ENCODE measurements around the gene TMOD2.
"Not testable (repeated sequence)": the region's sequence is repeated elsewhere in the genome, so short reads cannot be mapped to it uniquely, and the experiment has no call there.

TMOD2 gene

DNA sequence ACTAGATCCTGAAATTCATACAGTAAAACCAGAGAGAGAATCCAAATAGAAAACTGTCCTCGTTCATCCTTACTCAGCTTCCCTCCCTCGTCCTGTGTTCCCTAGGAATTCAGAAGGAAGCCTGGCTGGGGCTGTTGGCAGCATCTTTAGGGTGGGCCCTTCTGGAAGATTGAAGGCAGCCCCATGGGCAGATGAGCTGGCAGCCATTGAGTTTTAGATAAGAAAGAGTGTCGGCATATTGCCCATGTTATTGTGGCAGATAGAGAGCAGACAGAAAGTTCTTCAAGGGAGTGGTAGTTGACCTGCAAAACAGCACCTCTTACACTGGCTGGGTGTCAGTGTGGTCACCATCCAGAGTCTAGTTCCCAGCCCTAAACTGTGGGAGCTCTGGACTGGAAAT is 23.5 kb downstream of the TMOD2 start:
- no peak for DNase-seq (ENCODE audit: low read depth, low spot score)

DNA sequence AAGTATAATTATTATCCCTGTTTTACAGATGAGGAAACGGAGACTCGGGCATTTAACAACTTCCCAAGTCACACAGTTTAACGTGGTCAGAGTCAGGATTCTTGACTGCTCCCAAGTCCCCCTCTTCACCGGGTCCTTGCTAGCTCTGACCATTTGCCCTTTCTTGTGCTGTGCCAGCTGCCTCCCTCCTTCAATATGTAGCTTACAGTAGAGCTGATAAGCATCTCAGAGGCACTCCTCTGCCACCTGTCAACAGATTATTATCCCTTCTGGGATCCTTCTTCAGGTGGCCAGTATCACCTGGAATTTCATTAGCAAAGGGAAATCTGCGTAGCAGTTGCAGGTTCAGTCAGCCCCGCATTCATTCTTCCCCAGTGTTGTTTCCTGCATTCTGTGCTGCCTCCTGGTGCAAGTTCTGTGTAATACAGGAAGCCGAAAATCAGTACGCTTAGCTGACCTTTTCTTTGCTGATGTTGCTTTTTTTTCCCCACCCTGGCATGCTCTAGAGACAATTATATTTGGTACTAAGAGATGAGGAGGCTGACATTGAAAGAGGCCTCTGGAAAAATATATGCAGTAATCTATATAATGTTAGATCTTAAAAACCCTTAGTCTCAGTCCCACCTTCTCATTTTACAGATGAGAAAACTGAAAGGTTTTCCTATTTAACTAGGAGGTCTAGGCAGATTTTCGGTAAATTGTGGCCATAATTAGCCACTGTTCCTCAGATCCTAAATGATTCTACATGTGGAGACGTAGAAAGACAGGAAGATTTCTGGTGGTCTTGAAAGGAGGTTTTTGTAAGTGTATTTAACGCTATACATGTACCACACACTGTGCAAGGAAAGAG is 24.8 kb downstream of the TMOD2 start:
- DNase-seq (ENCODE audit: low read depth, low spot score): peak; percentile 65

DNA sequence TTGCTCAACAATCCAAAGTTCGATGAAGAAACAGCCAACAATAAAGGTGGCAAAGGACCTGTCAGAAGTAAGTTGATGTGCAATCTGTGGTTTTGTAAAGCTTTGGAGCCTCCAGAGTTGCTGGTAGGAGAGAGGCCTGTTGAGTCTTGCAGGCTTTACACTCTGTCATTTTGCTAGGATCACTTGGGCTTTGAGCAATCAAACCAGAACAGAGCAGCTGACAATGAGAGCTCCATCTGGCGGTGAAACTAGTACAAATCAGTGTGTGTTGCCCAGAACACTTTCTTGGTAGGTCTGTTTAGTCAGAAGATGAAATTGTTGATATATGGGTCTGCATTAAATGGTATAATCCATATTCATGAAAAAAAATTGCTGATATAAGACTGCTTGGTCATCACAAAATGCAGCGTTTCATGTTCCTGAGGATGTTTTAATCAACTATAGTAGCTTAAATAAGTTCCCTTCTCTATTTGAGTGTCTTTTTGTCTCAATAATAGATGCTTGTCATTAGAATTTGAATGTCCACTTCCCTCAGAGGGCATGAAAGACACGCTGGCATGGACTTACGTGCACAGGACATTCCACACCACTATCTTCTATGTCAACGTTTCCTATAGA is 25.7 kb downstream of the TMOD2 start:
- DNase-seq (ENCODE audit: low read depth, low spot score): peak; percentile 87

DNA sequence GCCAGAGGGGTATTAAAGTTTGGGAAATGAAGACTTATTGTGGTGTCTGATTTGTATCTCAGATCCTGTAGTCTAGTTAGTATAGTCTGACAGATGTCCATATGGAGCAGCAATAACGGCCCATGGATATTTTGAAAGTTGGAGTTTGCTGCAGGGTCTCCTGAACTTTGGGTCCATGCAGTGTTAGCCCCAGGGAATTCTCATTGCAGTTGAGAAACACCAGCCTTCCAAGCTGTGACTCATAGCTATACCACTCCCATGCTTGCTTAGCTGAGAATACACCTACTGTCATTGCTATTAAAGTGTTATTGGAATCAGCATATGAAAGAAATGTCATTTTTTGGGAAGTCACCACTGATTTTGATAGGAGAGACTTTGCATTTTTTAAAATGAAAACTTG is 29.2 kb downstream of the TMOD2 start:
- no peak for DNase-seq (ENCODE audit: low read depth, low spot score)

DNA sequence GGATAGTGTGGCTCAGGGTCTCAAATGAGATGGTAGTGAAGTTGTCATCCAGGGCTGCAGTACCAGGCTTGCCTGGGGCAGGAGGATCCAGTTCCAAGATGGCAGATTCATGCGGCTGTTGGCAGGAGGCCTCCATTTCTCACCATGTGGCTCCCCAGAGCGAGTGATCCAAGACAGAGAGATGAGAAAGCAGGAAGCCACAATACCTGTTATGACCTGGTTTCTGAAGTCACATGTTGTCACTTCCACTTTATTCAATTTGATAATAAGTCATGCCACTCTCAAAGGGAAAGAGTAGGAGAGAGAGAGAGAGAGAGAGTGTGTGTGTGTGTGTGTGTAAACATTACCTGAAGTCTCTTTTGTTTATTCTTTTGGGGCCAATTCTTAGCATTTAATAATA is 30.1 kb downstream of the TMOD2 start:
- no peak for DNase-seq (ENCODE audit: low read depth, low spot score)

DNA sequence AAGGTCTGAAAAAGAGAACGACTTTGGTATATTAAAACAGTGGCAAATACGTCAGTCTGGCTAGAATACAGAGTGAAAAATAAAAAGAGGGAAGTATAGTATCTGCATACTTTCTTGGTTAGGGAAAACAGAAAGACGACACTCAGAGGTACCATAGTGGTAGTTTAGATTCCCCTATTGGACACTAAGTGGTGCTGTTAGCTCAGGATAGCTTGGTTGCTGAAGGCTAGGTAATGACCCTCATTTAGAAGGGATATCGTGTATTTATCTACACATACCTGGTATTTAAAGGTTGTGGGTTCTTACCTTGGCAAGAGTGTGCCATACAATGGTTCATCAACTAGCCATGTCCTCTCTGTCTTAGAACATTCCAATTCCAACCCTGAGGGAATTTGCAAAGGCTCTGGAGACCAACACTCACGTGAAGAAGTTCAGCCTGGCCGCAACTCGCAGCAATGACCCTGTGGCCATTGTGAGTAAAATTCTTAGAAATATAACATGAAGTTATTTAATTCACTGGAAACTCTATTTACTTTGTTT is 31.0 kb downstream of the TMOD2 start:
- DNase-seq (ENCODE audit: low read depth, low spot score): no peak

DNA sequence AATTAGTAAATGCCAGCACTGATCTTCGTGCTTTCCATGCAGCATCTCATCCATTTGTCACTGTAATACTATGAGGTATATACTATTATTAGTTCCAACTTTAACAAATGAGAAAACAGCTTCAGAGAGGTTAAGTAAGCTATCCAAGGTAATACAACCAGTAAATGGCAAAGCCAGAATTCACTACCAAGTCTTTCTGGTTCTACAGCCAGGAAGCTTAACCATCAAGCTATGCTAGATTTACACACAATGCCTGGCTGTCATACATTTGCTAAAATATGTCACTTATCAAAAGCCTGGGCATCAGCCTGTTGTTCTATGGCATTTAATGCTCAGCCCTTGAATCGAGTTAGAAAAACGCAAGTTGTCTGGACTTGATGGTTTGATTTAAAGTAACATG is 32.6 kb downstream of the TMOD2 start:
- DNase-seq (ENCODE audit: low read depth, low spot score): no peak

DNA sequence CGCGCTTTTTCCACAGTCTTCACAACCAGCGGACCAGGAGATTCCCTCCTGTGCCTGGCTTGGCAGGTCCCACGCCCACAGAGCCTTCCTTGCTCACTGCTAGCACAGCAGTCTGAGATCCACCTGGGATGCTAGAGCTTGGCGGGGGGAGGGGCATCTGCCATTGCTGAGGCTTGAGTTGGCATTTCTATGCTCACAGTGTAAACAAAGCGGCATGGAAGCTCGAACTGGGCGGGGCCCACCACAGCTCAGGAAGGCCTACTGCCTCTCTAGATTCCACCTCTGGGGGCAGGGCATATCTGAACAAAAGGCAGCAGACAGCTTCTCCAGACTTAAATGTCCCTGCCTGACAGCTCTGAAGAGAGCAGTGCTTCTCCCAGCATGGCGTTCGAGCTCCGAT is 35.7 kb downstream of the TMOD2 start:
- DNase-seq (ENCODE audit: low read depth, low spot score): not testable (repeated sequence)

DNA sequence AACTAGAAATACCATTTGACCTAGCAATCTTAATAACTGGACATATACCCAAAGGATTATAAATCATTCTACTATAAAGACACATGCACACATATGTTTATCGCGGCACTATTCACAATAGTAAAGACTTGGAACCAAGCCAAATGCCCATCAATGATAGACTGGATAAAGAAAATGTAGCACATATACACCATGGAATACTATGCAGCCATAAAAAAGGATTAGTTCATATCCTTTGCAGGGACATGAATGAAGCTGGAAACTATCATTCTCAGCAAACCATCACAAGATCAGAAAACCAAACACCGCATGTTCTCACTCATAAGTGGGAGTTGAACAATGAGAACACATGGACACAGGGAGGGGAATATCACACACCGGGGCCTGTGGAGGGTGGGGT is 41.1 kb downstream of the TMOD2 start:
- DNase-seq (ENCODE audit: low read depth, low spot score): not testable (repeated sequence)

DNA sequence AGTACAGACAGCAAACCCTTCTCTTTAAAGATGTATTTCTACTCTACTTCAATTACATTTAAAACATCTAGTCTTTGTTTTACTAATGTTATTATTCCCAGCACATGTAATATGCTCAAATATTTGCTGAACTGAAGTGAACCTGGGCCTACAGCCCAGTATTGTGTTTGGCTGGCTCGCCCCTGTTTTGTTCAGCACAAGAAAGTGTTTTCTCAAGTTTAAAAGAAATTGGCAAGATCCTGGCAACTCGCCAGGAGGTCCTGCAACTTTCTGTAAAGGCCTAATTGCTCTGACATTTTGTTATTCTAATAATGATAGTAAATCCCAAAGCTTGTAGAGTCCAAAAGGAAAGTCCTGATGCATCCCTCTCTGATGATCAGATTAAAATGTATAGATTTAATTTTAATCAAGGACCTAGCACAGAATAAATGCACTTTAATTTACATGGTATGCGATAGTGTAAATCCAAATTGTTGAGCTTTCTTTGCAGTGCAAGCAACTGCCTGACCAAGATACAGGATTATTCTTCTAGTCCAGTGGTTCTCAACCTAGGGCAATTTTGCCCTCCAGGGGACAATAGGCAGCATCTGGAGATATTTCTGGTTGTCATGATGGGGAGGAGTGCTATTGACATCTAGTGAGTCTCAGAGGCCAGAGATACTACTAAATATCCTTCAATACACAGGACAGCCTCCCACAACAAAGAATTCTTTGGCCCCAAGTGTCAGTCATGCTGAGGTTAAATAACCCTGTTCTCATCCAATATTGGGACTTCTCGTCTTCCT is 42.3 kb downstream of the TMOD2 start:
- DNase-seq (ENCODE audit: low read depth, low spot score): peak; percentile 88

DNA sequence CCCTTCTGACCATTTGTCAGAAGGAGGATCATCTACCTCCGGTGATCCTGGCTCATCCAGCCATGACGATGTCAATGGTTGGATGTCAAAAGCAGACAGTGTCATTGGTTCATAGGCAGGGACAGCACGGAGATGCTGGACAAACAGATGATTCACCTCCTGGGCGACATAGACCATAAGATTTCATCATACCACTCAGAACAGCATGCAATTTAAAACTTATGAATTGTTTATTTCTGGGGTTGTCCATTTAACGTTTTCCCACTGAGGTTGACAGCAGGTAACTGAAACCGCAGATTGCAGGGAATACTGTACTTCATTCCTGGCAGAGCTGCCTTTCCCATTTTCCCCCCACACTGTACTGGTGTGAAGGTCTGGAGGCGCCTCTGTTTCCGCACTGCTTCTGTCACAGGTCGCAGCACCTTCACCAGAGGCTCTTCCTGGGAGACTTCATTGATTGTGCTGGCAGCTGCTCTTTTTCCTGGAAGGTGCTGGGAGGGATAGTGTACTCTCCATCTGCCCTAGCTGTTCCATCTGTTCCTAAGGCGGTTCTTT is 45.5 kb downstream of the TMOD2 start:
- no peak for DNase-seq (ENCODE audit: low read depth, low spot score)

DNA sequence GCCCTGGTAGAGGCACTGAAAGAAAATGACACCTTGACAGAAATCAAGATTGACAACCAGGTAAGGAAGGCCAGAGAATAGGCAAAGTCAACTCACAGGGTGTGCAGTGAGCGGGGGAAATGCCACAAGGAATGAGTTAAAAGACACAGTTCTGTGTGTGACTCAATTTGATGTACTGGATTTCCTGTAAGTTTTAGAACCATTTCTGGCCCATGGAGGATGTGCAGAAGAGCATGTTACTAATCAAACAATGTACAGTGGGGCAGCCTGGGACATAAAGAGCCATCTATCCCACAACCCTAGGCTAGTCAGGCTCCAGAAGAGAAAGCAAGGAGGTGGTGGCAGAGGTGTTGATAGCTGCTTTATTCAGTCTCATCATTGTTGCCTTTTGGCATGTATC is 46.9 kb downstream of the TMOD2 start:
- no peak for DNase-seq (ENCODE audit: low read depth, low spot score)

DNA sequence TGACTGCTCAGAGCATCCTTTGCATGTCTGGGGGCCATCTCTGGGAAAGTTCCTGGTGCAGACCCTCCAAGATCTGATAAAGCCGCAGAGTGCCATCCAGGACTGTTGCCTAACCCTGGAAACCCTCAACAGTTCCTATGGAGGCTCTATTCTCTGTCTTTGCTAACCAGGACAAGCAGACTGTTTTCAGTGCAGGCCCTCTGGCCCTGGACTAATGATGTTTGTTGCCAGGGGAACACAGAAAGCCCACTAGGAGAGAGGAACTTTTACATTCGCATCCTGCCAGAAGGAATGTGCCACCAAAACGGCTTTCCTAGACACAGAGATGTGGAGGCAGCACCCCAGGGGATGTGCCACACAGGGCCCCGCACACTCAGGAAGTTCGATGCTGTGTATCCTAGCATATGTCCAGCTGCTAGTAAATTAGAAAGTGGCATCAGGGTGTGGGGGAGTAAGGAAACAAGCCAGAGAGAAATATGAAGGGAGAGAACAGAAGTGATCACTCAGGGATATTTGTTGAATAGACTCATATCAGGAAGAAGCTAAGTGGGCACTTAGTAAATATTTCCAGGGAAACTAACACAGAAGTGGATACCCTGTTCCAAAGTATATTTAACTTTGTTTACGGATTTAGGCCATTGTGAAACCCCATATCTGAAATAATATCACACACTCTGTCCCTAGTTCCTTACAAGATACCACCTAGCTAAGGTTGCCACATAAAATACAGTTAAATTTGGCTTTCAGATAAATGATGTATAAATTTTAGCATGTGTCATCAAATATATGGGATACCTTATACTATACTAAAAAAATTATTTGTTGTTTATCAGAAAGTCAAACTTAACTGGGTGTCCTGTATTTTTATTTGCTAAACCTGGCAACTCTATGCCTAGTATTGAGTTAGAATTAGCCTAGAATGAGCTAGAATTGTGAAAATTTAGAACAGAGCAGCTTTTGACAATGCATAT is 48.2 kb downstream of the TMOD2 start:
- no peak for DNase-seq (ENCODE audit: low read depth, low spot score)

DNA sequence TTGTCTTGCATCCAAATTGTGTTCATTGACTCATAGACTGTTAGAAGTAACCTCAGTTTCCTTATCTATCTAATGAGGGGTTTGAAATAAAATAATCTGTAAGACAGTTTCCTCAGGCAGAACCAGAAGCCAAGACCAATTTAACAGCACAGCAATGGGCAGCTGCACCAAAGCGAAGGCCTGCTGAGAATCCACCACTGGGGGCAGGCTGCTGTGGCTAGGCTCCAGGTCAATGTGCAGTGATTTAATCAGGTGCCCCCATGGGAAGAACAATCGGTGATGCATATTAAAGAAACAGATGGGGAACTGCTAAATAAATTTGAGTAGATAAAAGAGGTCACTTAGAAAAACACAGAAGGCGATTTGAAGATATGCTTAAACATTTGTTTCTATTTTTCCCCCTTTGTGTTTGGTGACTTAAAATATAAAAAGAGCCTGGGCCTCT is 50.0 kb downstream of the TMOD2 start:
- DNase-seq (ENCODE audit: low read depth, low spot score): peak; percentile 62

DNA sequence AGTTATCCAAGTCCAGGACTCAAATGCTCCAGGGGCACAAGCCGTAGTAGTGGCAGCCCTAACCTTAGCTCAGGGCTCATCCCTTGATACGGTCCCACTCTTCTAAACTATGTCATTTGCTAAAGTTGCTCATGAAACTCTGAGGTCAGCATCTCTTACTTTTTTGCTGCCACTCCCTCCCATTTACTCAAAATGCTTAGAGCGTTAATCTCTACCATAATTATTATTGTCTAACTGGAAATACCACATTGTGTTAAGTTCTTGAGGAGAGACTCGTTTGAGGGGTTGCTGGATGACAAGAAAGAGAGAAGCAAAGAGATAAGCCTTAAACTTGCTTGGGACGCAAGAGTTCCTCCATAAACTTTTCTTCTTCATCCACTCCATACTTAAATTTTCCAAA is 51.2 kb downstream of the TMOD2 start:
- DNase-seq (ENCODE audit: low read depth, low spot score): no peak

DNA sequence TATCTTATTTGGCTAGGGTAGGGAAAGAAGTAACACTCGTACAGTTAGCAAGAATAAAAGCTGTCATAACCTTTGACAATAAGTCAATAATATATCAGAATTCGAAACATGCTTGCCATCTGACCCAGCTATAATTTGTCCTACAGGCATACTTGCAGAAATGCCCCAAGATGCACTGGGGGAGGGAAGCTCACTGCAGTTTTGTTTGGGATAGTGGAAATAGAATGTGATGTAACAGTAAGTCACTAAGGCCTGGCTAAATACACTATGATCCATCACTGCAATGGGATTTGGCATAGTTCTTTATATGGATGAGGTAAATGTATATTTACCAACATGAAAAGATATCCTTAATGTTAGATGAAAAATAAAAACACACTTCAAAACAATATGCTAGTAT is 52.6 kb downstream of the TMOD2 start:
- no peak for DNase-seq (ENCODE audit: low read depth, low spot score)

DNA sequence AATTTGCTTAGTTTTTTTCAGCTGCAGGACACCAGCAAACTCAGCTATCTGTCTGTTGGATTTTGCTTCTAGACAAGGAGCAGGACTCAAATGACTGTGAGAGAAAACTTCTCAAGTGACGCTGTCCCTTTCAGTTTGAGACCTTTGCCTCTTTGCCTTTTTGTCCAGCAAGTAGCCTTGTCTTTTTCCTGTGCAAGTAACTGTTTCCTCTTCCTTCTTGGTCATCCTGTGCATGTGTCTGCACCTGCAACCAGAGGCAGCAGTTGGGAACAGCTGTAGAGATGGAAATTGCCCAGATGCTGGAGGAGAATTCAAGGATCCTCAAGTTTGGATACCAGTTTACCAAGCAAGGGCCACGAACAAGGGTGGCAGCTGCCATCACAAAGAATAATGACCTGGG is 54.7 kb downstream of the TMOD2 start:
- no peak for DNase-seq (ENCODE audit: low read depth, low spot score)

DNA sequence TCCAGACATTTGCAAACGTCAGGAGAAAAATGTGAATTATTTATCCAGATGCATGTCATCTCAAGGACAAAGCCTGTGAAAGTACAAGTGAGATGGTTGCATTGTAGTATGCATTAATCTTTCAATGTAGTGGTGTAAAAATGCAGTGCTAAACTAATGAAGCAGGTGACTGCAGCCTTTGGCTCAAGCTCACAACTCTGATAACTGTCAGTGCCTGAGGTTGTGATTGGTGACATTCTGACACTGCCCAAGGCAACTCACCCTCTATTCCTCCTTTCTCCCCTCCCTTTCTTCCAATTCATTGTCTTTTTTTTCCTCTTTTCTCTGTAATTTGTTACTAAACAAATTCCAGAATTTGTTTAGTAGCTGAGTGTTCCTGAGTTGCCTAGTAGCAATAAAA is 58.1 kb downstream of the TMOD2 start:
- DNase-seq (ENCODE audit: low read depth, low spot score): no peak

DNA sequence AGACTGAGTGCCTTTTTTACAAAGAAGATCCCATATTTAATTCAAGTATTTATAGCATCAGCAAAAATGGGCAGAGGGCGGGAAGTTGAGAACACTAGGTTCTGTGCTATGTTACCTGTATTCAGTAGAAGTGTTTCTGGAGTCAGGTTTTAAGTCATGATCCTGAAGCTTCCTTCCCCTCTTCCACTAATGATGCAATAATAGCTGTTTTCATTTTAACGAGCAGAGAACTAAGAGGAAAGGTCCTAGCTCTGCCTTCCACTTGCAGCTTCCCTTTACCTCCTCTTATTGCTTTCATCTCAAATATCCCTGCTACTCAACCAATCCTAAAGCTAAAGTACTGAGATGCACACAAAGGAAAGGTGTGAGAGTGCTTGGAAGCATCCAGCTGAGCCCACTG is 61.2 kb downstream of the TMOD2 start:
- no peak for DNase-seq (ENCODE audit: low read depth, low spot score)

DNA sequence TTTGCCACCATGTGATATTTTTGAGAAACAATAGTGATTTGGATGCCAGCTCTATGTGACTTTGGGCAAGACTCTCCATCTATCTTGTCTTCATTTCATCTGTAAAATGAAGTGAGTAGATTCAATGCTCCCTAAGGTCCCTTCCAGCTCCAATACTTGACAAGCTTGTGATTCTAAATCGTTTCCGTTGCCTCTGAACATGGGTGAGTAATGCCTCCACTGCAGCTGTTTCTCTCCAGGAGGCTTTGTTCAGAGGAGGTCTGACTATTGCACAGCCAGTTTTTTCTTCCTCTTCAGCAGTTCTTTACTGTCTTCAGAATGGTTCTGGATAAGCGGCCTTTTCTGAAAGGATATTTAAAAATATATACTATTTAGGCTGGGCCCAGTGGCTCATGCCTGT is 63.2 kb downstream of the TMOD2 start:
- no peak for DNase-seq (ENCODE audit: low read depth, low spot score)

DNA sequence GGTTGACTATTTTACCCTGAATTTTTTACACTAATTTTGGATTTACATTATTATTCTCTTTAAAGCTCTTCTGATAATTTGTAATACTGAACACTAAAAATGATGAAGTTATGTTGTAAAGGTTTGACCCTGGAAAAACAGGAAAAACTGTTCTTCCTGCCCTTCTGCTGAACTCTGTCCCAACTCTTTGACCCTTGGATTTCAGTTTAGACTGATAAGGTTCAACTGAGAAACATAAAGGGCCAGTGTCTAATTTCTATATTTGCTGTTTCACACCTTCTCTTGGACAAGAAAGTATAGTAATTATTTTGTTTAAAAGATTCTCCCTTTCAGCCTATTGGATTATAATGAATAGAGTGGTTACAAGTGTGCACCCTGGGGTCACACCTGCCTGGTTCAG is 65.2 kb downstream of the TMOD2 start:
- DNase-seq (ENCODE audit: low read depth, low spot score): no peak

All from astrocyte of the hippocampus (primary cell).